GM12892 (cell line): Measurements from ENCODE around the gene CASKIN1.

Source experiments
- POLR2A ChIP-seq: IDR thresholded peaks from 2 replicates; pipeline ENCODE4 v1.6.1; 2011; ENCODE audit warnings: low read depth, low read length, control low read depth
- POLR2AphosphoS5 ChIP-seq: IDR thresholded peaks from 2 replicates; pipeline ENCODE4 v1.6.1; 2011; ENCODE audit warnings: low read depth, low read length, control low read depth
- TAF1 ChIP-seq: IDR thresholded peaks from 2 replicates; pipeline ENCODE4 v1.6.1; 2011; ENCODE audit warnings: low read depth, mild to moderate bottlenecking, control low read depth, low read length, borderline replicate concordance

- TF ChIP-seq POLR2A (no peak), POLR2AphosphoS5 (no peak), TAF1 (no peak)
Measured at GRCh38 chr16:2243031-2243528, 46.7 kb upstream of the CASKIN1 start.
